ENCODE results near the gene SMIM8. TPM values are rescaled to one million over a fixed set of nuclear protein-coding genes. Genes with fewer than 3 reads are reported as not detected.

The SMIM8 gene
- total RNA-seq, 1 donor from 2014 or later, result 5.0 TPM

- TF ChIP-seq CTCF (IDR thresholded peaks at IDR 0.05; ENCODE audit: insufficient read depth, low read length, severe bottlenecking), result no peak
- DNase-seq (ENCODE audit: low read depth), result no peak
- Histone ChIP-seq H3K36me3 (ENCODE audit: control insufficient read depth, insufficient read depth, low read length) (no peaks in the 10 kb centered on the region), H3K27me3 (ENCODE audit: control insufficient read depth, insufficient read depth, low read length) (no peaks in the 10 kb centered on the region), H3K4me3 (ENCODE audit: low read depth, low read length) (no peak overlapping the region)
- FAIRE-seq, result no peak
Measured at GRCh38 chr6:87364602-87365252, 42.3 kb downstream of the SMIM8 start.

GRCh38 chr6:87366072-87366827, 43.9 kb downstream of the SMIM8 start:
- Histone ChIP-seq H3K27me3 (ENCODE audit: control insufficient read depth, insufficient read depth, low read length) (no peaks in the 10 kb centered on the region), H3K36me3 (ENCODE audit: control insufficient read depth, insufficient read depth, low read length) (no peaks in the 10 kb centered on the region), H3K4me3 (ENCODE audit: low read depth, low read length) (no peak overlapping the region)
- TF ChIP-seq CTCF (IDR thresholded peaks at IDR 0.05; ENCODE audit: insufficient read depth, low read length, severe bottlenecking), result no peak
- DNase-seq (ENCODE audit: low read depth) (peak; percentile 13), FAIRE-seq (no peak)

- DNase-seq (ENCODE audit: low read depth), result no peak
Measured at GRCh38 chr6:87366899-87367298, 44.5 kb downstream of the SMIM8 start.

GRCh38 chr6:87373377-87373776, 51.0 kb downstream of the SMIM8 start:
- DNase-seq (ENCODE audit: low read depth), result no peak
- TF ChIP-seq CTCF (IDR thresholded peaks at IDR 0.05; ENCODE audit: insufficient read depth, low read length, severe bottlenecking), result no peak
- H3K36me3 ChIP-seq (ENCODE audit: control insufficient read depth, insufficient read depth, low read length), result no peaks in the 10 kb centered on the region
- no peak for FAIRE-seq
- H3K27me3 ChIP-seq (ENCODE audit: control insufficient read depth, insufficient read depth, low read length), result no peaks in the 10 kb centered on the region
- H3K4me3 ChIP-seq (ENCODE audit: low read depth, low read length), result no peak overlapping the region

More at GRCh38 chr6:87366899-87367298, 44.5 kb downstream of the SMIM8 start:
- TF ChIP-seq CTCF (IDR thresholded peaks at IDR 0.05; ENCODE audit: insufficient read depth, low read length, severe bottlenecking), result no peak
- Histone ChIP-seq H3K27me3 (ENCODE audit: control insufficient read depth, insufficient read depth, low read length) (no peaks in the 10 kb centered on the region), H3K36me3 (ENCODE audit: control insufficient read depth, insufficient read depth, low read length) (no peaks in the 10 kb centered on the region), H3K4me3 (ENCODE audit: low read depth, low read length) (no peak overlapping the region)
- no peak for FAIRE-seq

- Histone ChIP-seq H3K36me3 (ENCODE audit: control insufficient read depth, insufficient read depth, low read length) (no peaks in the 10 kb centered on the region), H3K4me3 (ENCODE audit: low read depth, low read length) (no peak overlapping the region), H3K27me3 (ENCODE audit: control insufficient read depth, insufficient read depth, low read length) (no peaks in the 10 kb centered on the region)
- TF ChIP-seq CTCF (IDR thresholded peaks at IDR 0.05; ENCODE audit: insufficient read depth, low read length, severe bottlenecking), result no peak
- FAIRE-seq, result no peak
- peak; percentile 74 for DNase-seq (ENCODE audit: low read depth)
Measured at GRCh38 chr6:87375315-87375714, 52.9 kb downstream of the SMIM8 start.
